Measurements from ENCODE around the gene STK38.

STK38 gene

DNA sequence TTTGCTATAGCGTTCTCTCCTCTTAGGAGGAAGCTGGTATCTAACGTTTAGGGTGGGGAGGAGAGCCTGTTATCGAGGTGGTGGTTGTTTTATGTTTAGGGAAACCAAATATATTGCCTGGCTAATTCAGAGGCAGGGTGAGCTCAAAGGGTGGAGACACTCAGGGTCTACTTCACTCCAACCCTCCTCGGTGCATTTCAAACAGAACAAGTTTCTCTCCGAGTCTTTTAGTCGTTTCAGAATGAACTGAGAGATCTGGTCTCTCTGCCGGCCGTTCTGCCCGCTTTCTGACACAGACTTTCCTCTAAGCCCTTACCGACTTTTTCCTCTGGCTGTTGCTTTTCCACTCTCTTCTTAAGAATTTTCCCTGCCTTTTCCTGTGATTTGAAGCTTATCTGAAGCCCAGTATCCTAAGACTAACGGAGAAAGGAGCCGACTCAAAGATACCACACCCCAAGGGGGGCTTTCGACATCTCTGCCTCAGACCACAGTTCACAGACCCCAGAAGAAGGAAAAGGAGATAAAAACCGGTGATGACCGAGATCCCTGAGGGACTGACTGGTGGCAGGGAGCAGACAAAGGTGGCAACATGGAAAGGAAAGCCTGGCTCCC, 865 bp downstream of the STK38 start:
- Histone ChIP-seq H3K36me3 (no peaks in the 10 kb centered on the region; the same call in 1 of the 2 replicates), H3K4me3 (ENCODE audit: low read depth, low read length) (peak overlapping the region; percentile 94), H3K27me3 (no peaks in the 10 kb centered on the region), H3K4me1 (peaks cover 3% of the 10 kb centered on the region; the same call in 1 of the 2 replicates), H3K9me3 (no peaks in the 10 kb centered on the region)
- peak; percentile 19 for DNase-seq
- TF ChIP-seq, protein P1, sequence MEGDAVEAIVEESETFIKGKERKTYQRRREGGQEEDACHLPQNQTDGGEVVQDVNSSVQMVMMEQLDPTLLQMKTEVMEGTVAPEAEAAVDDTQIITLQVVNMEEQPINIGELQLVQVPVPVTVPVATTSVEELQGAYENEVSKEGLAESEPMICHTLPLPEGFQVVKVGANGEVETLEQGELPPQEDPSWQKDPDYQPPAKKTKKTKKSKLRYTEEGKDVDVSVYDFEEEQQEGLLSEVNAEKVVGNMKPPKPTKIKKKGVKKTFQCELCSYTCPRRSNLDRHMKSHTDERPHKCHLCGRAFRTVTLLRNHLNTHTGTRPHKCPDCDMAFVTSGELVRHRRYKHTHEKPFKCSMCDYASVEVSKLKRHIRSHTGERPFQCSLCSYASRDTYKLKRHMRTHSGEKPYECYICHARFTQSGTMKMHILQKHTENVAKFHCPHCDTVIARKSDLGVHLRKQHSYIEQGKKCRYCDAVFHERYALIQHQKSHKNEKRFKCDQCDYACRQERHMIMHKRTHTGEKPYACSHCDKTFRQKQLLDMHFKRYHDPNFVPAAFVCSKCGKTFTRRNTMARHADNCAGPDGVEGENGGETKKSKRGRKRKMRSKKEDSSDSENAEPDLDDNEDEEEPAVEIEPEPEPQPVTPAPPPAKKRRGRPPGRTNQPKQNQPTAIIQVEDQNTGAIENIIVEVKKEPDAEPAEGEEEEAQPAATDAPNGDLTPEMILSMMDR (IDR thresholded peaks at IDR 0.05; ENCODE audit: low read depth, low read length) = no peak

DNA sequence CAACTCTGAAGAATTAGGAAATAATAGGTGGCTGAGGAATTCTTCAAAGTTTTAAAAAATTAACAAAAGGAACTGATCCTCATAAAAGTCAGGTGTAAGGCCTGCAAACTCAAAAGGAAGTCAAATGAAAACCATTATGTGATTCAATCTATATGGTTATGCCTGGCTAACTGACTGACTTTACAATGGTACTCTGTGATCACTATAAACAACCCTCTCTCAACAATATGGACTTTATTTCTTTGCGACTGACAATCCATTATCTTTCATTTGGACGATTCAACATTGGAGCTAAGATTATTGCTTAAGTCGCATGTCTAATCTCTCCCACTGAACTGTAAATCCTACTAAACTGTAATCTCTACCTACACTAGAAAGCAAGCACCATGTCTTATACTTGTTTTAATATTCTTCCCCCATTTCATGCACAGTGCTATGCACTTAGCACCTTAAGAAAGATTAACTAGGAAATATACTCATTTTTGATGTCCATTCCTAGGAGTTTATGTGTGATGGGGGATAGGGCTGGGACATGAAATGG, 1.4 kb downstream of the STK38 start:
- Histone ChIP-seq H3K27me3 (no peaks in the 10 kb centered on the region), H3K36me3 (no peaks in the 10 kb centered on the region; the same call in 1 of the 2 replicates), H3K4me1 (peaks cover 3% of the 10 kb centered on the region; the same call in 1 of the 2 replicates), H3K9me3 (no peaks in the 10 kb centered on the region), H3K4me3 (ENCODE audit: low read depth, low read length) (peak overlapping the region; percentile 94)
- TF ChIP-seq, protein P1 (IDR thresholded peaks at IDR 0.05; ENCODE audit: low read depth, low read length) = no peak
- DNase-seq = no peak

DNA sequence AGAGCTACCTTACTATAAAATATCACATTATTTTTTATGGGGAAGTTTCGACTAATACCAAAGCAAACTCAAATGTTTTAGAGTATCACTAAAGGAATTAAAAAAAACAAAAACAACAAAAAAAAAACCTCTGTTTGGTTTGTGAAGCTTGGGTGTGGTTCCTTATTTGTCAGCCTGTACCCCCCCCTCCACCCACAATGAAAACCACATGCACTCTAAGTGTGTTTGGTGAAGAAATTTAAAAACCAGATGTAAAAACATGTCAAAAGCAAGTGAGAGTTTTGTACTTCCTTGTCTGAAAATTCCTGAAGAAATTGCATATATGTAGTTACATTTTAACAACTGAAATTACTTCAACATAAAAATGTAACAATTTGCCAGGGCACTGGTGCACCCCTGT, 3.1 kb downstream of the STK38 start:
- peaks cover 10% of the 10 kb centered on the region for H3K36me3 ChIP-seq
- no peaks in the 10 kb centered on the region for H3K9me3 ChIP-seq
- no peaks in the 10 kb centered on the region for H3K27me3 ChIP-seq
- TF ChIP-seq, protein P1 (IDR thresholded peaks at IDR 0.05; ENCODE audit: low read depth, low read length) = no peak
- H3K4me1 ChIP-seq = peaks cover 3% of the 10 kb centered on the region; the same call in 1 of the 2 replicates
- DNase-seq = no peak
- no peak overlapping the region for H3K4me3 ChIP-seq (ENCODE audit: low read depth, low read length)

DNA sequence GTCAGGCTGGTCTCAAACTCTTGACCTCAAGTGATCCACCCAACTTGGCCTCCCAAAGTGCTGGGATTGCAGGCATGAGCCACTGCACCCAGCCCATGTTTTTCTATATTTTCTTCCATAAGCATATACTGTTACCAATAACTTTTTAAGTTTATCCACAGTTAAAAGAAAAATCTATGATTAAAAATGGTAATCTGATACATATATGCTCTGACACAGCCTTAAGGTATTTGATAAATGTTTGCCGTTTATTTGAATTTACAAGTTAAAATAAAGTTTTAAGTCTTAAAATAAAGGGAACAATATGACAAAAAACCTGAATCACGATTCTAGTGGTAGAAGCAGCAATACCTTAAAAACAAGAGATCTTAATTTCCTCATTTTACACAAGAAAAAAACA, 5.2 kb downstream of the STK38 start:
- Histone ChIP-seq H3K4me3 (ENCODE audit: low read depth, low read length) (no peak overlapping the region), H3K36me3 (peaks cover 26% of the 10 kb centered on the region), H3K9me3 (no peaks in the 10 kb centered on the region), H3K27me3 (no peaks in the 10 kb centered on the region), H3K4me1 (peaks cover 3% of the 10 kb centered on the region; the same call in 1 of the 2 replicates)
- TF ChIP-seq, protein P1 (IDR thresholded peaks at IDR 0.05; ENCODE audit: low read depth, low read length) = no peak
- no peak for DNase-seq

DNA sequence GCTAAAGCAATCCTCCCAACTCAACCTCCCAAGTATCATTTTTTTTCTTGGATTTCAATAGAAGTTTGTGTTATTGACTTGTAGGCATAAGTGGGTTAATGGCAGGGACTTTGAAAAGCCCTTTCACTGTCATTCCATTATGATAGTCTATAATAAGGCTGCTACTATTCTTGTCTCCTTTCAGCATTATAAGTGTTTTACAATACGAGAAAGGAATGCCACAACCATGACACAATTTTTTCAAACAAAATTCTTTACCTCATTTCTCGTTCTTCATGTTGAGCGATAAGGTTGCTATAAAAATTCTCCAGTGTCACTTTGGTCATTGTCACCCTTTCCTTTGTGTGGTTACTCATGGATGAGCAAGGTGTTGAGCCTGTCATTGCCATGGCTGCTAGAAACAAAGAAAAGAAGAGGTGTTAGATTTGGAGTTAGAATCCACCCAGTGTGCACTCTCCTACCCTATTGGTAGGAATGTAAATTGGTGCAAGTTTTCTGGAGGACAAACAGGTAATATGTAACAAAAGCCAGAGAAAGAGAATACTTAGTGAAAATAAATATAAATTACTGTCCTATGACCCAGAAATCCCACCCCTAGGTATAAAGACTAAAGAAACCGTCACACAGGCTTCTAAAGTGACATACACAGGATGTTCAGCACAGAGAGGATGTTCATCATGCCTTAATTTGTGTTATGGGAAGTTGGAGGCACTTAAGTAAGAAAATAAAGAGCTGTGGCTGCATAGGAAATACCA, 7.3 kb downstream of the STK38 start:
- no peak for DNase-seq
- Histone ChIP-seq H3K9me3 (no peaks in the 10 kb centered on the region), H3K4me3 (ENCODE audit: low read depth, low read length) (no peak overlapping the region), H3K36me3 (peaks cover 26% of the 10 kb centered on the region), H3K4me1 (no peaks in the 10 kb centered on the region), H3K27me3 (no peaks in the 10 kb centered on the region)
- TF ChIP-seq, protein P1 (IDR thresholded peaks at IDR 0.05; ENCODE audit: low read depth, low read length) = no peak

All from BE2C (cell line).